Lung (tissue), 12 donors: ENCODE data around the gene IFNL1. TPM values are rescaled to one million over a fixed set of nuclear protein-coding genes. Genes with fewer than 3 reads are reported as not detected.

ENCODE experiments used
- ATAC-seq: fragments of 200-7000 bp; cut with Tn5 transposase; one replicate; pipeline ENCODE4 v1.9.1; 2020; ENCODE audit warnings: moderate number of reproducible peaks; ENCODE audit not compliant: insufficient read depth, low FRiP score
- DNase-seq, 3 donors: peaks; one replicate each; pipeline ENCODE4 v3.0.0-alpha.2; 2013 to 2017
- H3K27ac ChIP-seq, 2 donors: one replicate each; pipeline ENCODE4 v1.5.1; 2013; ENCODE audit warnings: mild to moderate bottlenecking in 2 of 2, moderate library complexity in 2 of 2, control low read depth in 1 of 2, inconsistent platforms in 1 of 2, low read depth in 1 of 2, low read length in 1 of 2
- H3K27me3 ChIP-seq, 3 donors: one replicate each; pipeline ENCODE4 v1.5.1; 2013; ENCODE audit warnings: low read length in 2 of 3; ENCODE audit not compliant: control insufficient read depth in 3 of 3, insufficient read depth in 3 of 3
- H3K36me3 ChIP-seq, 4 donors: one replicate each; pipeline ENCODE4 v1.5.1; 2013; ENCODE audit warnings: low read length in 4 of 4, mild to moderate bottlenecking in 1 of 4, moderate library complexity in 1 of 4; ENCODE audit not compliant: control insufficient read depth in 4 of 4, insufficient read depth in 4 of 4
- H3K4me1 ChIP-seq, 5 donors: one replicate each; pipeline ENCODE4 v1.5.1; 2013; ENCODE audit warnings: low read length in 5 of 5, mild to moderate bottlenecking in 2 of 5, moderate library complexity in 1 of 5; ENCODE audit not compliant: control insufficient read depth in 5 of 5, insufficient read depth in 5 of 5
- H3K4me3 ChIP-seq: one replicate; pipeline ENCODE4 v1.5.1; 2013; ENCODE audit warnings: mild to moderate bottlenecking, control low read depth, moderate library complexity
- H3K9ac ChIP-seq, 2 donors: one replicate each; pipeline ENCODE4 v1.5.1; 2013; ENCODE audit warnings: low read length in 2 of 2, control low read depth in 1 of 2; ENCODE audit not compliant: insufficient read depth in 1 of 2
- H3K9me3 ChIP-seq, 4 donors: one replicate each; pipeline ENCODE4 v1.5.1; 2013; ENCODE audit warnings: low read length in 3 of 4, mild to moderate bottlenecking in 1 of 4, moderate library complexity in 1 of 4; ENCODE audit not compliant: control insufficient read depth in 4 of 4, insufficient read depth in 3 of 4
- CTCF ChIP-seq: IDR thresholded peaks from 2 replicates; pipeline ENCODE4 v1.5.1; 2012; ENCODE audit warnings: mild to moderate bottlenecking; ENCODE audit errors: control extremely low read depth, extremely low read depth
- WGBS, 2 donors: extraction: QIAGEN DNeasy Blood & Tissue Kit; methylation state at CpG; one replicate each; pipeline ENCODE4 v1.1.7; 2013; 5-methylcytosine and 5-hydroxymethylcytosine counted together
- polyA plus RNA-seq, 2 donors: library from polyadenylated mRNA; stranded (reverse); fragments of 200-250 nt; gene quantifications; one replicate each; pipeline ENCODE4 v1.2.1, GENCODE V29; 2013
- total RNA-seq, 2 donors: library from RNA; depleted of rRNA in 1 of 2; stranded (reverse); fragments of >200 nt in 1 of 2; gene quantifications; one replicate each; pipeline ENCODE4 v1.2.1, GENCODE V29; 2014 to 2021
- donor health status: control.
- donor health status: control.
- donor health status: Bipolar disorder and iron deficiency.
- donor health status: healthy.
- donor health status: DM: yes; HTN: yes; CAD: no.

IFNL1 gene
- total and polyA plus RNA-seq, 4 donors: 0.17 TPM; not detected in 3

GRCh38 chr19:39277598-39277997 lies 18.6 kb upstream of the IFNL1 start:
- no peak overlapping the region for H3K4me3 ChIP-seq
- no peak for DNase-seq
- H3K9me3 ChIP-seq: peaks cover 0 to 2% (median 0%) of the 10 kb centered on the region in 4 donors
- peak; percentile 72 for ATAC-seq
- TF ChIP-seq CTCF: no peak
- H3K36me3 ChIP-seq: no peaks in the 10 kb centered on the region
- WGBS, 2 donors: 60 to 72% methylated on average over 7 of the region's 7 CpGs
- no peaks in the 10 kb centered on the region for H3K4me1 ChIP-seq
- H3K27me3 ChIP-seq: peaks cover 0 to 5% (median 0%) of the 10 kb centered on the region in 3 donors
- H3K27ac ChIP-seq: no peak overlapping the region
- no peak overlapping the region for H3K9ac ChIP-seq

DNA sequence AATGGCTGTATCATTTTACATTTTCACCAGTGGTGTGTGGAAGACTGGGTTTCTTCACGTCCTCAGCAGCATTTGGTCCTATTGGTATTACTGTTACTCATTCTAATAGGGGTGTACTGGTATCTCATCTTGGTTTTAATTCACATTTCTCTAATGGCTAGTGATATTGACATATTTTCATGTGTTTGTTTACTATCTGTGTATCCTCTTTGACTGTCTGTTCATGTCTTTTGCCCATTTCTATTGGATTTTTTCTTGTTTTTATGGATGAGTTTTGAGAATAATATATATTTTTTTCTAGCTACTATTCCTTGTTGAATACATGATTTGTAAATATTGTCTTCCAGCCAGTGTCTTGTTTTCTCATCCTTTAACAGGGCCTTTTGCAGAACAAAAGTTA lies 14.2 kb upstream of the IFNL1 start:
- H3K27ac ChIP-seq: no peak overlapping the region
- ATAC-seq: no peak
- DNase-seq: no peak

DNA sequence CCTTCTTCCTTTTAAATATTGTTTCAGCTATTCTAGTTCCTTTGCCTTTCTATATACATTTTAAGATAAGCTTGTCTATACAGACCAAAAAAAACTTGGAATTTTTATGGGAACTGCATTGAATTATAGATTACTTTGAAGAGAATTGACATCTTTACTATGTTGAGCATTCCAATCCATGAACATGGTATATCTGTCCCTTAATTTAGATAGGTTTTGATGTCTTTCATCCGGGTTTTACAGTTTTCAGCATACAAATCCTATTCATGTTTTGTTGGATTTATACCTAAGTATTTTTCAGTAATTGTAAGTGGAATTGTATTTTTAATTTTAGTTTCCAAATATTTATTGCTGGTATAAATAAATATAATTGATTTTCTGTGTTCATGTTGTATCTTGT lies 12.2 kb upstream of the IFNL1 start:
- no peak overlapping the region for H3K4me3 ChIP-seq
- no peaks in the 10 kb centered on the region for H3K4me1 ChIP-seq
- peaks cover 0 to 5% (median 3%) of the 10 kb centered on the region in 4 donors for H3K9me3 ChIP-seq
- DNase-seq (no peak), ATAC-seq (no peak)
- 92 to 94% methylated on average over 1 of the region's 1 CpG for WGBS, 2 donors
- H3K27me3 ChIP-seq: no peaks in the 10 kb centered on the region
- no peak overlapping the region for H3K9ac ChIP-seq
- H3K36me3 ChIP-seq: no peaks in the 10 kb centered on the region
- no peak overlapping the region for H3K27ac ChIP-seq
- TF ChIP-seq CTCF: no peak

More for the DNA sequence above, 14.2 kb upstream of the IFNL1 start:
- H3K4me1 ChIP-seq: no peaks in the 10 kb centered on the region
- H3K9ac ChIP-seq: no peak overlapping the region
- 73 to 79% methylated on average over 1 of the region's 1 CpG for WGBS, 2 donors
- TF ChIP-seq CTCF: no peak
- H3K9me3 ChIP-seq: peaks cover 0 to 5% (median 3%) of the 10 kb centered on the region in 4 donors
- no peaks in the 10 kb centered on the region for H3K27me3 ChIP-seq
- no peak overlapping the region for H3K4me3 ChIP-seq
- H3K36me3 ChIP-seq: no peaks in the 10 kb centered on the region

- TF ChIP-seq CTCF: no peak
- peaks cover 0 to 3% (median 2%) of the 10 kb centered on the region in 3 donors for H3K27me3 ChIP-seq
- no peaks in the 10 kb centered on the region for H3K36me3 ChIP-seq
- DNase-seq: no peak
- no peak overlapping the region for H3K9ac ChIP-seq
- no peak for ATAC-seq
- H3K27ac ChIP-seq: no peak overlapping the region
- peaks cover 0 to 1% (median 0%) of the 10 kb centered on the region in 4 donors for H3K9me3 ChIP-seq
- WGBS, 2 donors: 72 to 83% methylated on average over 4 of the region's 4 CpGs
- no peak overlapping the region for H3K4me3 ChIP-seq
- no peaks in the 10 kb centered on the region for H3K4me1 ChIP-seq
Observed at GRCh38 chr19:39293394-39293793, 2.8 kb upstream of the IFNL1 start.
